Panc1 (cell line): ENCODE results near the gene RPUSD1. TPM values are rescaled to one million over a fixed set of nuclear protein-coding genes. Genes with fewer than 3 reads are reported as not detected.

ENCODE experiments used
- ATAC-seq: fragments of 200-7000 bp; cut with Tn5 transposase; 2 replicates; pipeline ENCODE4 v1.9.1; 2020; ENCODE audit warnings: mild to moderate bottlenecking, moderate library complexity
- BruUV-seq: library from RNA; stranded (reverse); fragments of 400-500 nt; replicated peaks from 2 replicates; lab custom pipeline; 2021; lab: Mats Ljungman, UMichigan
- CTCF ChIA-PET: fragments of 300-600 bp; sonication (Branson Sonifier 250); formaldehyde crosslinking; loops from one replicate; lab custom pipeline; 2022; ENCODE audit warnings: antibody characterized with exemption; lab: Charles Lee
- POLR2A ChIA-PET: fragments of 300-600 bp; sonication (Branson Sonifier 250); formaldehyde crosslinking; loops from one replicate; lab custom pipeline; 2022; ENCODE audit warnings: antibody characterized with exemption; lab: Charles Lee
- DNase-seq: peaks from one replicate; pipeline ENCODE4 v3.0.0-alpha.2; 2010; ENCODE audit warnings: low read depth, low spot score
- H3K27ac ChIP-seq: 2 replicates; pipeline ENCODE4 v1.5.1; 2011; ENCODE audit warnings: mild to moderate bottlenecking, low read length, inconsistent platforms
- H3K27me3 ChIP-seq: fragments of 200-500 bp; sonication (Bioruptor generic); 2 replicates; pipeline ENCODE4 v1.6.0; 2014; ENCODE audit warnings: low read length, inconsistent platforms; ENCODE audit not compliant: control insufficient read depth, insufficient read depth
- H3K36me3 ChIP-seq: fragments of 200-500 bp; sonication (Bioruptor generic); 2 replicates; pipeline ENCODE4 v1.5.1; 2014; ENCODE audit warnings: inconsistent platforms, mild to moderate bottlenecking, low read length, moderate library complexity; ENCODE audit not compliant: control insufficient read depth, insufficient read depth
- H3K4me1 ChIP-seq: 2 replicates; pipeline ENCODE4 v1.5.1; 2011; ENCODE audit warnings: inconsistent platforms, mild to moderate bottlenecking, low read length, moderate library complexity; ENCODE audit not compliant: control insufficient read depth, insufficient read depth
- H3K4me3 ChIP-seq, 2 experiments: 2 replicates each; pipeline ENCODE4 v1.5.1; 2011 to 2012; ENCODE audit warnings: low read depth in 2 of 2, low read length in 2 of 2, mild to moderate bottlenecking in 2 of 2, inconsistent platforms in 1 of 2, moderate library complexity in 1 of 2
- H3K9me3 ChIP-seq: fragments of 200-500 bp; sonication (Bioruptor generic); 2 replicates; pipeline ENCODE4 v1.5.1; 2014; ENCODE audit warnings: low read depth, mild to moderate bottlenecking, inconsistent platforms, low read length, moderate library complexity; ENCODE audit not compliant: control insufficient read depth, insufficient read depth
- CTCF ChIP-seq: fragments of 450-650 bp; IDR thresholded peaks from 2 replicates; pipeline ENCODE4 v1.5.1; 2017; ENCODE audit warnings: mild to moderate bottlenecking
- POLR2AphosphoS5 ChIP-seq: IDR thresholded peaks from 2 replicates; pipeline ENCODE4 v1.6.1; 2012; ENCODE audit warnings: mild to moderate bottlenecking, low read depth, low read length, moderate library complexity
- REST ChIP-seq, 2 experiments: IDR thresholded peaks; 2 replicates each; pipeline ENCODE4 v1.6.1; 2011 to 2012; ENCODE audit warnings: low read depth in 2 of 2, control low read depth in 1 of 2, low read length in 1 of 2, mild to moderate bottlenecking in 1 of 2, moderate library complexity in 1 of 2; ENCODE audit not compliant: insufficient read depth in 1 of 2
- SIN3A ChIP-seq: IDR thresholded peaks from 2 replicates; pipeline ENCODE4 v1.6.1; 2012; ENCODE audit warnings: low read depth, mild to moderate bottlenecking, low read length, moderate library complexity, borderline replicate concordance; ENCODE audit not compliant: insufficient read depth
- TCF7L2 ChIP-seq: IDR thresholded peaks from 2 replicates; pipeline ENCODE4 v1.6.1; 2011; ENCODE audit warnings: mild to moderate bottlenecking, low read depth, low read length, inconsistent platforms
- in situ Hi-C: cut with HindIII; loops from 2 replicates; pipeline ENCODE4 v1.10.0; 2016; ENCODE audit warnings: low sequenced_read_pairs, low pct_unique_long_range_greater_than_20kb
- intact Hi-C: fragments of 100-400 bp; cut with micrococcal nuclease; formaldehyde crosslinking; loops from one replicate; pipeline ENCODE4 v1.10.0; 2022; ENCODE audit not compliant: unreplicated experiment
- total RNA-seq: library from RNA; stranded (reverse); gene quantifications from one replicate; pipeline ENCODE4 v1.2.1, GENCODE V29; 2021; ENCODE audit not compliant: unreplicated experiment

Gene RPUSD1
- total RNA-seq, 1 experiment from 2014 or later: 61.1 TPM

GRCh38 chr16:817001-817906 is 29.1 kb upstream of the RPUSD1 start:
- intact Hi-C loops: no loop called here
- H3K4me1 ChIP-seq: peaks cover 4% of the 10 kb centered on the region; the same call in 1 of the 2 replicates
- no peak overlapping the region for H3K4me3 ChIP-seq
- POLR2A ChIA-PET: interaction anchor here (0.7 kb wide), 1 partner anchor 21 kb away, joined by 16 read pairs; no protein-coding TSS in a partner anchor
- no TSS peak for BruUV-seq
- CTCF ChIA-PET: interaction anchor here (0.6 kb wide), 1 partner anchor 258 kb away, joined by 3 read pairs; no protein-coding TSS in a partner anchor
- H3K36me3 ChIP-seq: no peaks in the 10 kb centered on the region
- H3K27ac ChIP-seq: no peak overlapping the region
- ATAC-seq: no peak
- in situ Hi-C loops: no loop called here
- H3K27me3 ChIP-seq: no peaks in the 10 kb centered on the region
- DNase-seq: no peak
- H3K9me3 ChIP-seq: no peaks in the 10 kb centered on the region
- TF ChIP-seq CTCF (no peak), TCF7L2 (no peak), REST (IDR thresholded peaks at IDR 0.05; ENCODE audit: insufficient read depth in 1 of 2, low read depth in 2 of 2, low read length in 1 of 2) (no peak), POLR2AphosphoS5 (no peak), SIN3A (no peak)

- no peaks in the 10 kb centered on the region for H3K27me3 ChIP-seq
- no peaks in the 10 kb centered on the region for H3K36me3 ChIP-seq
- H3K27ac ChIP-seq: no peak overlapping the region
- intact Hi-C loops: no loop called here
- DNase-seq: no peak
- POLR2A ChIA-PET: no interaction called here
- H3K9me3 ChIP-seq: no peaks in the 10 kb centered on the region
- no peak for ATAC-seq
- H3K4me1 ChIP-seq: peaks cover 4% of the 10 kb centered on the region; the same call in 1 of the 2 replicates
- no peak overlapping the region for H3K4me3 ChIP-seq
- CTCF ChIA-PET: interaction anchor here (0.7 kb wide), 1 partner anchor 237 kb away, joined by 6 read pairs; no protein-coding TSS in a partner anchor
- TF ChIP-seq REST (IDR thresholded peaks at IDR 0.05; ENCODE audit: insufficient read depth in 1 of 2, low read depth in 2 of 2, low read length in 1 of 2) (no peak), TCF7L2 (no peak)
- in situ Hi-C loops: no loop called here
- BruUV-seq: no TSS peak
Measured at GRCh38 chr16:815861-816260, 27.7 kb upstream of the RPUSD1 start.
